ENCODE data around the gene SLC23A1.

DNA sequence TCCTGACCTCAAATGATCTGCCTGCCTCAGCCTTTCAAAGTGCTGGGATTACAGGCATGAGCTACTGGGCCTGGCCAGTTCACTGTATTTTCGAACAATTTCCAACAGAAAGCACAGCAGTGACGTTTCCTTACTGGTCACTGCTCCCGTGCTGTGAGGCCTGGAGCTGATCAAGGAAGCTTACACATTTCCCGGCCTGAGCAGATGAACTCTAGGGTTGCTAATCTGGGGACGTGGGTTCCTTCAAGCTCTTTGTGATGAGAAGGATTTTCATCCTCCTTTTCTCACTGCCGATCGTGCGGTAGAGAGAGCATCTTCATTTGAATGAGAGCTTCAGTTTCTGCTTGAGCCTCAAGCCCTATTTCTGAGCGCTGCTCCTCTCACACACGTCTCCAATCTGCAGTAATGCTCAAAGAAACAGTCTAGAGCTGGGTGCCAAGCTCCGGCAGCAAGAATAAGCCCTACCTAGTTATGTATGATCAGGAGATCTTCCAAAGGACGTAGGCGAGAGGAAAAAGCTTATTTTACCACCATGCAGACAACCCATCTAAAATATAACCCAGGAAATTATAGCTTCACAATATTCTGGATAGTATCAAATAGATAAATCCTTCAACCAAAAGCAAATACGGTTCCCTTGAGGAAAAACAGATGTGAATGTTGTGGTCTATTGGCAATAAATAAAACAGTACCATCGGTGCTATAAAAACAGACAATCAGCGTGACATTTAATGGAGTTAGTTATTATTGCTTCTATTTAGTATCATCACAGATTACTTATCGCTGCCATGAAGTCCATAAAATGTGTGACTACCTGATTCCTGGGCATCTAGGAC is 28.1 kb upstream of the SLC23A1 start:
- no peak for TF ChIP-seq POLR2A (IDR thresholded peaks at IDR 0.05)
- TF ChIP-seq, protein P1, sequence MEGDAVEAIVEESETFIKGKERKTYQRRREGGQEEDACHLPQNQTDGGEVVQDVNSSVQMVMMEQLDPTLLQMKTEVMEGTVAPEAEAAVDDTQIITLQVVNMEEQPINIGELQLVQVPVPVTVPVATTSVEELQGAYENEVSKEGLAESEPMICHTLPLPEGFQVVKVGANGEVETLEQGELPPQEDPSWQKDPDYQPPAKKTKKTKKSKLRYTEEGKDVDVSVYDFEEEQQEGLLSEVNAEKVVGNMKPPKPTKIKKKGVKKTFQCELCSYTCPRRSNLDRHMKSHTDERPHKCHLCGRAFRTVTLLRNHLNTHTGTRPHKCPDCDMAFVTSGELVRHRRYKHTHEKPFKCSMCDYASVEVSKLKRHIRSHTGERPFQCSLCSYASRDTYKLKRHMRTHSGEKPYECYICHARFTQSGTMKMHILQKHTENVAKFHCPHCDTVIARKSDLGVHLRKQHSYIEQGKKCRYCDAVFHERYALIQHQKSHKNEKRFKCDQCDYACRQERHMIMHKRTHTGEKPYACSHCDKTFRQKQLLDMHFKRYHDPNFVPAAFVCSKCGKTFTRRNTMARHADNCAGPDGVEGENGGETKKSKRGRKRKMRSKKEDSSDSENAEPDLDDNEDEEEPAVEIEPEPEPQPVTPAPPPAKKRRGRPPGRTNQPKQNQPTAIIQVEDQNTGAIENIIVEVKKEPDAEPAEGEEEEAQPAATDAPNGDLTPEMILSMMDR (IDR thresholded peaks at IDR 0.05) = no peak
